SK-N-SH treated with all-trans-retinoic acid at 6 μM for 48 hours (cell line): ENCODE results near the gene MPPED1.

Experiments used
- ATAC-seq: fragments of 200-7000 bp; cut with Tn5 transposase; 3 replicates; pipeline ENCODE4 v1.9.1; 2020; ENCODE audit warnings: mild to moderate bottlenecking, moderate library complexity
- BACH2 ChIP-seq: fragments of 250-450 bp; sonication (Bioruptor Pico); IDR thresholded peaks from 2 replicates; pipeline ENCODE4 v1.9.0; 2021; ENCODE audit warnings: mild to moderate bottlenecking, borderline replicate concordance
- CREB5 ChIP-seq: fragments of 250-450 bp; sonication (Bioruptor Pico); IDR thresholded peaks from 2 replicates; pipeline ENCODE4 v1.5.1; 2020; ENCODE audit warnings: low read depth, mild to moderate bottlenecking, moderate library complexity
- CSDC2 ChIP-seq: fragments of 250-450 bp; sonication (Bioruptor Pico); IDR thresholded peaks from 2 replicates; pipeline ENCODE4 v1.5.0; 2020; ENCODE audit warnings: mild to moderate bottlenecking, moderate library complexity
- ESRRG ChIP-seq: fragments of 250-450 bp; sonication (Bioruptor Pico); IDR thresholded peaks from 2 replicates; pipeline ENCODE4 v1.6.1; 2021; ENCODE audit warnings: mild to moderate bottlenecking
- GLIS3 ChIP-seq: fragments of 250-450 bp; sonication (Bioruptor Pico); IDR thresholded peaks from 2 replicates; pipeline ENCODE4 v1.5.0; 2020; ENCODE audit warnings: mild to moderate bottlenecking, moderate library complexity
- ISL1 ChIP-seq: fragments of 250-450 bp; sonication (Bioruptor Pico); IDR thresholded peaks from 2 replicates; pipeline ENCODE4 v2.1.2; 2022; ENCODE audit warnings: mild to moderate bottlenecking, moderate library complexity
- POU6F1 ChIP-seq: fragments of 250-450 bp; sonication (Bioruptor Pico); IDR thresholded peaks from 2 replicates; pipeline ENCODE4 v1.8.0; 2021; ENCODE audit warnings: low read depth, mild to moderate bottlenecking, moderate library complexity, borderline replicate concordance
- PPARA ChIP-seq: fragments of 250-450 bp; sonication (Bioruptor Pico); IDR thresholded peaks from 2 replicates; pipeline ENCODE4 v1.5.0; 2020; ENCODE audit warnings: mild to moderate bottlenecking, borderline replicate concordance
- SNAI2 ChIP-seq: fragments of 250-450 bp; sonication (Bioruptor Pico); IDR thresholded peaks from 2 replicates; pipeline ENCODE4 v1.5.0; 2020; ENCODE audit warnings: mild to moderate bottlenecking, moderate library complexity
- TCF4 ChIP-seq: fragments of 250-450 bp; sonication (Bioruptor Pico); IDR thresholded peaks from 2 replicates; pipeline ENCODE4 v1.8.0; 2021; ENCODE audit warnings: mild to moderate bottlenecking, moderate library complexity, borderline replicate concordance
- TOX ChIP-seq: fragments of 250-450 bp; sonication (Bioruptor Pico); IDR thresholded peaks from 2 replicates; pipeline ENCODE4 v1.8.0; 2021; ENCODE audit warnings: mild to moderate bottlenecking, moderate library complexity, borderline replicate concordance
- TSHZ2 ChIP-seq: fragments of 250-450 bp; sonication (Bioruptor Pico); IDR thresholded peaks from 2 replicates; pipeline ENCODE4 v1.5.0; 2020; ENCODE audit warnings: mild to moderate bottlenecking, moderate library complexity
- ZC3H10 ChIP-seq: fragments of 250-450 bp; sonication (Bioruptor Pico); IDR thresholded peaks from 2 replicates; pipeline ENCODE4 v1.5.1; 2021; ENCODE audit warnings: mild to moderate bottlenecking, moderate library complexity
- ZFP30 ChIP-seq: fragments of 450-650 bp; formaldehyde crosslinking; IDR thresholded peaks from 2 replicates; pipeline ENCODE4 v1.5.0; 2022; ENCODE audit warnings: mild to moderate bottlenecking, moderate library complexity
- ZNF70 ChIP-seq: fragments of 450-650 bp; formaldehyde crosslinking; IDR thresholded peaks from 2 replicates; pipeline ENCODE4 v1.5.0; 2020; ENCODE audit warnings: mild to moderate bottlenecking, moderate library complexity
- ZNF8 ChIP-seq: fragments of 450-650 bp; formaldehyde crosslinking; IDR thresholded peaks from 2 replicates; pipeline ENCODE4 v1.5.0; 2020; ENCODE audit warnings: mild to moderate bottlenecking, moderate library complexity
- TF ChIP-seq, protein P1 (sequence below): fragments of 250-450 bp; sonication (Bioruptor Pico); IDR thresholded peaks from 2 replicates; pipeline ENCODE4 v1.5.1; 2021; ENCODE audit warnings: mild to moderate bottlenecking, moderate library complexity
- TF ChIP-seq, protein P2 (sequence below): fragments of 250-450 bp; sonication (Bioruptor Pico); IDR thresholded peaks from 2 replicates; pipeline ENCODE4 v1.8.0; 2020; ENCODE audit warnings: mild to moderate bottlenecking, moderate library complexity, borderline replicate concordance

Gene MPPED1

GRCh38 chr22:43515902-43516301 lies 104.1 kb downstream of the MPPED1 start:
- TF ChIP-seq ZNF8 (CRISPR knock-in tag), result no peak
- TF ChIP-seq TOX (CRISPR knock-in tag), result no peak
- TF ChIP-seq, protein P1, sequence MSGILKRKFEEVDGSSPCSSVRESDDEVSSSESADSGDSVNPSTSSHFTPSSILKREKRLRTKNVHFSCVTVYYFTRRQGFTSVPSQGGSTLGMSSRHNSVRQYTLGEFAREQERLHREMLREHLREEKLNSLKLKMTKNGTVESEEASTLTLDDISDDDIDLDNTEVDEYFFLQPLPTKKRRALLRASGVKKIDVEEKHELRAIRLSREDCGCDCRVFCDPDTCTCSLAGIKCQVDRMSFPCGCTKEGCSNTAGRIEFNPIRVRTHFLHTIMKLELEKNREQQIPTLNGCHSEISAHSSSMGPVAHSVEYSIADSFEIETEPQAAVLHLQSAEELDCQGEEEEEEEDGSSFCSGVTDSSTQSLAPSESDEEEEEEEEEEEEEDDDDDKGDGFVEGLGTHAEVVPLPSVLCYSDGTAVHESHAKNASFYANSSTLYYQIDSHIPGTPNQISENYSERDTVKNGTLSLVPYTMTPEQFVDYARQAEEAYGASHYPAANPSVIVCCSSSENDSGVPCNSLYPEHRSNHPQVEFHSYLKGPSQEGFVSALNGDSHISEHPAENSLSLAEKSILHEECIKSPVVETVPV (CRISPR knock-in tag), result no peak
- TF ChIP-seq BACH2, result no peak
- no peak for ATAC-seq

DNA sequence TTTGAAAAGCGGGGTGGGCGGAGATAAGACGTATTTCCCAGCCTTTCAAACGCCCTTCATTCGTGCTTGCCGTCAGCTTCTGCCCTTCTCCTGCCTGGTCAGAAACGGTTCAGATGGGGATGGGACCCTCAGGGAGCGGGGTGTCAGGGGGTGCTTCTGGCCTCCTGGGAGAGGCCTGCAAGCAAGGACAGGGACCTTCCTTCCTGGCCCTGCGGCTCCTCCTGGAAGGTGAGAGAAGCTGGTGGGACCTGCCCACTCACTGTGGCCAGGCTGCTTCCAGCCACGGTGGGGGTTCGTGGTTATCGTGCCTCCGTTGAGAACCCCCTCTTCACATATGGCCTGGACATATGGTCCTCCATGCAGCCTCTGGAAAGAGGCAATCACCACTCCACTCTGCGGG lies 104.6 kb downstream of the MPPED1 start:
- no peak for ATAC-seq
- TF ChIP-seq ESRRG, result no peak
- no peak for TF ChIP-seq ZC3H10 (CRISPR knock-in tag)
- no peak for TF ChIP-seq GLIS3 (CRISPR knock-in tag)
- TF ChIP-seq SNAI2 (CRISPR knock-in tag), result no peak
- TF ChIP-seq TSHZ2 (CRISPR knock-in tag), result no peak
- no peak for TF ChIP-seq CREB5
- no peak for TF ChIP-seq ISL1 (CRISPR knock-in tag)
- no peak for TF ChIP-seq TOX (CRISPR knock-in tag)
- TF ChIP-seq, protein P2, sequence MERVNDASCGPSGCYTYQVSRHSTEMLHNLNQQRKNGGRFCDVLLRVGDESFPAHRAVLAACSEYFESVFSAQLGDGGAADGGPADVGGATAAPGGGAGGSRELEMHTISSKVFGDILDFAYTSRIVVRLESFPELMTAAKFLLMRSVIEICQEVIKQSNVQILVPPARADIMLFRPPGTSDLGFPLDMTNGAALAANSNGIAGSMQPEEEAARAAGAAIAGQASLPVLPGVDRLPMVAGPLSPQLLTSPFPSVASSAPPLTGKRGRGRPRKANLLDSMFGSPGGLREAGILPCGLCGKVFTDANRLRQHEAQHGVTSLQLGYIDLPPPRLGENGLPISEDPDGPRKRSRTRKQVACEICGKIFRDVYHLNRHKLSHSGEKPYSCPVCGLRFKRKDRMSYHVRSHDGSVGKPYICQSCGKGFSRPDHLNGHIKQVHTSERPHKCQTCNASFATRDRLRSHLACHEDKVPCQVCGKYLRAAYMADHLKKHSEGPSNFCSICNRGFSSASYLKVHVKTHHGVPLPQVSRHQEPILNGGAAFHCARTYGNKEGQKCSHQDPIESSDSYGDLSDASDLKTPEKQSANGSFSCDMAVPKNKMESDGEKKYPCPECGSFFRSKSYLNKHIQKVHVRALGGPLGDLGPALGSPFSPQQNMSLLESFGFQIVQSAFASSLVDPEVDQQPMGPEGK (CRISPR knock-in tag), result no peak
- TF ChIP-seq, protein P1 (CRISPR knock-in tag), result no peak
- no peak for TF ChIP-seq TCF4
- no peak for TF ChIP-seq ZFP30 (CRISPR knock-in tag)
- no peak for TF ChIP-seq ZNF8 (CRISPR knock-in tag)
- TF ChIP-seq BACH2, result no peak
- no peak for TF ChIP-seq ZNF70 (CRISPR knock-in tag)
- TF ChIP-seq CSDC2 (CRISPR knock-in tag), result no peak
- TF ChIP-seq POU6F1, result no peak

DNA sequence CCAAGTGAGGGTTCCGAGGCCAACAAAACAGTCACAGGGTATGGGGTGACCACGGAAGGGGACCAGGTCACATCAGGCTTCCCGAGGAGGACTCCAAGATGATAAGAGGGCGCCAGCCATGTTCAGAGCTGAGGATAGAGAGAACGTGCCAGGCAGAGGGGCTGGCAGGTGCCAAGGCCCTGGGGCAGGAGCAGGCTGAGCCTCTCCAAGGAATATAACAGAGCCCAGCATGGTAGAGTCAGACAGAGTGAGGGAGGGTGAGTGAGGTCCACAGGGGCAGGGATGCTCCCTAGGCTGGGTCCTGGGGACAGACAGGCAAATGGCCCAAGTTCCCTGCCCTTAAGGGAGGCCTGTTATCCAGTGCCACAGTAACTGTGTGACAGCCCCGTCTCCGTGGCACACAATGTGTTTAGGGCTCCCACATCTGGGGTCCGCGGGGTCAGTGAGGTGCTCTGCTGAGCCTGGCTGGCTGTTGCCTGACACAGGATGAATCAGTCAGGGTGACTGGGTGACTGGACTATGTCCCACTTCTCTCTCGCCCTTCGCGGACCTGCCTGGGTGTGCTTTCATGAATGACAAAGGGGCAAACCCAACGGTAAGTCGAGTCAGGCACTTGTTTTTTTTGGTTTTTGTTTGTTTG lies 105.3 kb downstream of the MPPED1 start:
- TF ChIP-seq PPARA (CRISPR knock-in tag), result no peak
- TF ChIP-seq BACH2, result no peak
- no peak for TF ChIP-seq TCF4
- TF ChIP-seq, protein P2 (CRISPR knock-in tag), result no peak
- ATAC-seq, result no peak
